Dedifferentiated amniotic fluid mesenchymal stem cell (primary cell): Measurements from ENCODE around the gene TRERF1.

ENCODE experiments used
- DNase-seq: peaks from one replicate; pipeline ENCODE4 v3.0.0-alpha.2; 2016; ENCODE audit errors: extremely low spot score

TRERF1 gene

GRCh38 chr6:42302411-42302810 lies 149.3 kb downstream of the TRERF1 start:
- no peak for DNase-seq

DNA sequence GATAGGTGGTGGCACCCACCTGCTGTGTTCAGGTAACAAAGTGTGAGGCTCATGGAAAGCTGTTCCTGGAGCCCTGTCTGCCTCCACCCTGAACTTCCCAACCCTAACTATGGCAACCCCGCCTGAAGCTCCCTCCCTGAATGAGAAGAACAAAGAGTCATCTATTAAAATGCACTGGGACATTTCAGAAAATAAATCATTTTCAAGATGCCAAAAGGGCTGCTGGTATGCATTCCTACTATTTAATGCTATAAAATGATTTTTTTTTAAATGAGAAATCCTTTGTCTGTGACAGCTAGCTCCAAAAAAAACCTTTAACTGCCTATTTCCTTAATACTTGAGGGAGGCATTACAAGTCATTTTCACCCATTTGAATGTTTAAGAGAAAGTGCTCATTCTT lies 149.7 kb downstream of the TRERF1 start:
- DNase-seq: no peak

- DNase-seq: no peak
These were observed 151.0 kb downstream of the TRERF1 start for GRCh38 chr6:42300701-42301100.

DNA sequence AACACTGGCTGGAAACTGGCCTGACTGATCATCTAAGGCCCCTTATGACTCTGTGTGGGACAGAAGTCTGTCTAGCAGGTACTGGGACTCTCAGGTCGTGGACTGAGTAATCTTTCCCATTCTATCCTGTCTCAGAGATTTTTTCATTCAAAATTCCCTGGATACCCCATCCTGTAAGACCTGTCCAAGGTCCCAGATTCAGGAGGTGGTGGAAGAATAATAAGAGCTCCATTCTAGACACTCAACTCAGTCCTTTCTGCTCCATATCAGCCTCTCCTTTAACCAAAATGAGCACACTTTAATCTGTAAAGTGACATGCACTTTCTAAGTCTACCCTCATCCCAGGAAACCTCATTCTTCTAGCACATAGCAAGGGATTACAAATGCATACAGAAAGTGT lies 151.5 kb downstream of the TRERF1 start:
- DNase-seq: no peak

GRCh38 chr6:42297661-42298060 lies 154.1 kb downstream of the TRERF1 start:
- no peak for DNase-seq

DNA sequence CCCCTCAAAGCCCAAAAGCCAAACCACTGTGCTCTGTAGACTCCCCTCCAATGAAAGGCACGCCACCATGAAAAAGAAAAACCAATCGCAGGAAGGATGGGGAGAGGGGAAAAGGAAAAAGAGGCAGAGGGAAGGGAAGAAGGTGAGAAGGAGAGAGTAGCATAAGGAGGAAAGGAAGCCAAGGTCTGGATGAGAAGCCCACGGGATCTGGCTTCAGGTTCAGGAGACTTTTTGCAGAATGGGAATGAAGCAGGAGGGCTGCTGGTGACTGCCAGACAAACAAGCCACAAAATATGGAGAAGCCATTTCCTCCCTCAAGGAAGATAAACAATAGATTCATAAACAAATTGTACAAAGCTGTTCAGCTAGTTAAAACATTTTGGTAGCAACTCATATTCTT lies 155.1 kb downstream of the TRERF1 start:
- DNase-seq: no peak

GRCh38 chr6:42295677-42296076 lies 156.0 kb downstream of the TRERF1 start:
- DNase-seq: no peak

- DNase-seq: no peak
These were observed 156.5 kb downstream of the TRERF1 start for GRCh38 chr6:42295181-42295580.

DNA sequence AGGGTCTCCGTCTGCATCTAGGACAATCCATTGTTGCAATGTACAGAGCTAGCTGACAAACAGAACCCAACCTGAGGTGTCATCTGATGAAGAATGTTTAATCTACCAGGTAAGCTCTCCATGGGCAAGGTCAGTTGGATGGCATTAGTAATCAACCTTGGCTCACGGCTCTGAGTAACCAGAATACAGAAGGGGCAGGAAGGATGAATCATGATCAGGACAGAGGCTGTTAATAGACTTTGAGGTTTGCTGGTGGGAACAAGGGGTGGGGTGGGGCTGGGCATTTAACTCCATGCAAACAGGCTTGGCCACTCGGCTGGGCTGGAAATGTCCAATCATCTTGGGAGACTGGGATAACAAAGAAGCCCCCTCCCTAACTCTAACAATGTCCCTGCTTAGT lies 157.0 kb downstream of the TRERF1 start:
- DNase-seq: no peak

DNA sequence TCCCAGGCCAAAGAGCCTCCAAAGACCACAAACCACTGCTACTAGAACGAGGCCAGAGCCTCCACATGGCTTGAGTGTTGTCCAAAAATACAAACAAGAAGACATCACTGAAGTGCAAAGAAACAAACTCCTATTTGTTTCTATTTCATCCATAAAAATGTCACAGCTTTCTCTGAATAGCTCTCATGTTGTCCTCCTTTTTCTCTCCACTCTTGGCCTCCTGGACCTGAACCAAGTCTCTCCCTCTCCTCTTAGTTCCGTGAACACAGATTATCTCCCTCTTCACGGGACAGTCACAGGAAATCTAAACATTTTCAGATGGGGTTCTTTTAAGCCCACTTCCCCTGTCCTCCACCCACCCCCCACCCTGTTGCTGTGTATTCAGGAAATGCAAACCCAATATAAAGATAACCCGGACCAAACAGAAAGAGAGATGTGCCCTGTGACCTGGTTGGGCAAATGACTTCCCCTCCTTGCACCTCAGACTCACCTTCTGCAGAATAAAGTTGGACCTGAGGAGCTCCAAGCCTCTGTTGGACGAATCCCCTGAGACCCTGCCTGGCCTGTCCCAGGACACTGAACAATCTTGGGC lies 158.2 kb downstream of the TRERF1 start:
- no peak for DNase-seq

- DNase-seq: peak; percentile 54
These were observed 159.6 kb downstream of the TRERF1 start for GRCh38 chr6:42292004-42292740.

DNA sequence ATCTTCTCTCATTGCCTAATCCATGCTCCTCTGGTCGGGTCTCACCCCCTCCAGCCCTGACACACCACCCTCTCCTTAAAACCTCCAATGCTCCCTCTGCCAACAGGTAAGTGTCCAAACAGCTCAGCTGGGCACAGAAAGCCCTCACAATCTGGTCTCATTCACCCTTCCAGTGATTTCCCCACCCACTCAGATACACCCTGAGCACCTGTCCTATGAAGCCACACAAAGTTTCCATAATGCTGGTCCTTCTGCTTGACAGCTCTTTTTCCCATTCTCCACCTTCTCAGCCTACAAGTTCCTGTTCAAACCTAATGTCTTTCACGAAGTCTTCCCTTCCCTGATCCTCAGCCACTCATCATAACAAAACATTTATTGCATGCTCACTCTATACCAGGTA lies 164.0 kb downstream of the TRERF1 start:
- DNase-seq: no peak

DNA sequence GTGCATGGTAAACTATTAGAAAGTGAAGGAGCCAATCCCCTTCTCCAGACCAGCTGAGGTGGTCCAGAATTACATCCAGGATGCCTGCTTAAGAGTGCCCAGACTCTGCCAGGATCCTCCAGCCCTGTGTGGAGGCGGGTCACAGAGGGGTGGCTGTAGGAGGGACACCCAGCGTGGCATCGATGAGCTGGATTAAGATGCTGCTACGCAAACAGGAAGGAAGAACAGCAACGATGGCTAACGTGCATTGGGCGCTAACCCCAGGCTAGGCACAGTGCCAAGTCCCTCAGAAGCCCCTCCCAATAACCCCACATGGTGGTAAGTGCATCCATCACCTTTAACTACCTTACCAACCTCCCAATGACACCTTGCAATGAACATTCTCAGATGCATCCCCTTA lies 170.2 kb downstream of the TRERF1 start:
- DNase-seq: no peak

GRCh38 chr6:42280966-42281533 lies 170.7 kb downstream of the TRERF1 start:
- DNase-seq: no peak

DNA sequence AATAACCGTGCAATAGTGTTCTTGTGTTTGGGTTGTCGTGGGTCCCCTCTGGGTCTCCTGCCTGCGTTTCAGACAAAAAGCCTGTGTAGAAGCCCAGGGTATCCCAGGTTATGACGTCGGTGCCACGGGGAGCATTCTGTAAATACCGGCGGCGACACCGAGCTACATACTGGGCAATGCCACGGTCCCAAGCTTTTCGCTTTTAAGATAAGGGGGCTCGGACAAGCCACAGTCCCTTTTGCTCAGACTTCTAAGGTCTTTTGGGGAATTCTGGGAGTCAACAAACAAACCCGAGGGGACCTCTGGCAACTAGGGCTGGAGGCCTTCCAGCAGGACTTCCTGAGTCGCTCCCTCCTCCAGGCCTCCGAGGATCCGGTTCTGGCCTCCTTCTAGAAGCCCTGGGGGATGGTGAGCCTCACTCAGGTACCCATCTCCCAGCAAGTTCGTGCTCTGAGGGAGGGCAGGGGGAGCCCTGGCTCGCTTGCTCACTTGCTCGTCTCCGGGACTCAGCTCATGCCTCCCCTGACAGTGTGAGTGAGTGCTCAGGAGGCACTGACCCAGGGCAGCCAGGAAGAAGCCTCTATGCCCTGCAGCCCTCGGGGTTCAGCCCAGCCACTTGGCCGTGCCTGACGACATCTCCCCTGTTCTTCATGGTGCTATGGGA lies 171.6 kb downstream of the TRERF1 start:
- no peak for DNase-seq

- DNase-seq: no peak
These were observed 172.5 kb downstream of the TRERF1 start for GRCh38 chr6:42279144-42279781.

DNA sequence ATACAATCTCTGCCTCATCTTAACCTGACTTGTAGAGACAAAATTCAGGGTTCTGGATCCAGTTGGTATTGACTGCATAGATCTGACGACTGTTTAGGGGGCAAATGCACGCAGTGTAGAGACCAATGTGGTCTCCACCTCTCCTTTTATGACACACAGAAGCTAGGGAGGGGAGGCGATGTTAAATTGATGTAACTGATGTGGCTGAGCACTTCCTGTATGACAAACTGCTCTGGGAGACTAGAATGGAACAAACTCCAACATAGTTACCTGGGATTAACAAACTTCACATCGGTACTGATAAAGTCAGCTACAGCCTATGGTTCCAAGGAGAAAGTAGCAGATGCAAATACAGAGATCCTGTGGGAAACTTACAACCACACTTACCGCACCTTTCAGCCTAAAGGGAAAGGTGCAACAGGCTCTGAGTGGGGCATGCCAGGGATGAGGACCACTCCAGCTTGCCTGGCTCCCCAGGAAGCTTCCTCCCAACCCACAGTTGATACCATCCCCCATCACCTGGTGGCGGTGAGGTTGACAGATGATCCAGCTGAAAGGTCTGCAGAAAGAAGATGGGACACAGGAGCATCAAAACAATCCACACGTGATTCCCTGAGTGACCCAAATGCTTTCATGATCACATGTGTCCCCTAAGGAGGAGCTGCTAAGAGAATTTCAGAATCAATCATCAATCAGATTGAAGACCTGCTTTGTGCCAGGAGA lies 173.4 kb downstream of the TRERF1 start:
- DNase-seq: no peak

DNA sequence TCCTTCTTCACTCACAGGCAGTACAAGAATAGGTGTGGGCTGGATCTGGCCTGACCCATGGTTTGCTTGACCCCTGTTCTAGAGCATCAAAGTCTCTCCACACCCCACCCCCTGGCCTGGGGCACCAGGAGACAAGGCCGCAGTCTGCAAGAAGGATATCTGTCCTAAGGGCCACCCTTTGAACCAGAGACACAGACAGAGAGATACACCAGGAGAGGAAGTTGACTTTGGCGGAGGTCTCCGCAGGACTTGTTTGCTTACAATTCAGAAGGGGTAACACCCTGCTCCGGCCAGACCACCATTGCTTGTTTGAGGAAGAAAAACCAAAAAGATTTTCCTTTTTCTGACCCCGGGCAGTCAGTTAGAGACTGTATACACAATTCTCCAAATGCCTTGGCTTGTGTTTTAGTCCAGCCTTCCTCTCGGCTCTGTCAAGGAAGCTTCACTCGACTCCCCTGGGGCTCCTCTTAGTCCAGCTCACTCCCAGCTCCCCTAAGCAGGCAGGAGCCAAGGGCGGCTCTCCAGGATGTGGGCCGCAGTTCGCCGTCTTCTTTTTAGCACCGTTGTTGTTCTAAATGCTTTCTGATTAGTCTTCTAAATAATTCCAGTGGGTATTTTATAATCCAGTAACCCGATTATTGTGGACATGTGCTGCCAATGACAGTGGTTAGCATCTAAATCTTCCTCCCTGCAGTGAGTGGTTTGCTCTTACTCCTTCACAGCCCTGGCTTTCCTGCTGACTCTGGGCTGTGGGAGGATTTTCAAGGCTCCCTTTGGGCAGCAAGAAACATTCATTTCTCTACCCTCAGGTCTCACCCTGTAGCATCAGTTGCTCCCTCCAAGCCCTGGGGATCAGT lies 175.5 kb downstream of the TRERF1 start:
- no peak for DNase-seq

DNA sequence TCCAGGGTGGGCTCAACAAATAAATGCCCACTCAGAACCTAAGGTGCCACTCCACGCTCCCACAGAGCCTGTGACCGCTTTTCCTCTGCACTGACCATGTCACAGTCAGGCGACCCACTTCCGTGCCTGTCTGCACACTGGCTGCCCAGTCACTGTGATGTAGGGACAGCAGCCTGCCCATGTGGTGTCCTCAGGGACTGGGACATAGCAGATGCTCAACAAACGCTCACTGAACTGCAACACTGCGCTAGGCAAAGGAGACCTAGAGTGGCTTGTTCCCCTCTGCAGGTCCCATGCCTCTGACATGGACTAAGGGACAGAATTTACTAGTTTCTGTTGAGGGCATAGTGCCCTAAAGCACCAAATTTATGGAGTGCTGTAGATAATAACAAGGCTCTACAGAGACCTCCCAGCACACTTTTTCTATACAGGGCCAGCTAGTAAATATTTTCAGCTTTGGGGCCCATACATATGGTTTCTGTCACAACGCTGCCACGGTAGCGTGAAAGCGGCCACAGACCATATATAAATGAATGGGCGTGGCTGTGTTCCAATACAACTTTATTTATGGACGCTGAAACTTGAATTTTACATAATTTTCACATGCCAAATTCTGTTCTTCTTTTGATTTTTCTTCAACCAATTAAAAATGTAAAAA lies 176.2 kb downstream of the TRERF1 start:
- no peak for DNase-seq

- no peak for DNase-seq
These were observed 176.8 kb downstream of the TRERF1 start for GRCh38 chr6:42274898-42275297.
